GM15510 (cell line): Measurements from ENCODE around the gene DIO3.

Experiments used
- POLR2A ChIP-seq: IDR thresholded peaks from 3 replicates; pipeline ENCODE4 v1.6.1; 2011; ENCODE audit warnings: borderline replicate concordance; ENCODE audit not compliant: insufficient read length; ENCODE audit errors: extremely low read depth

DIO3 gene

GRCh38 chr14:101535232-101535631 lies 26.1 kb upstream of the DIO3 start:
- TF ChIP-seq POLR2A = no peak

DNA sequence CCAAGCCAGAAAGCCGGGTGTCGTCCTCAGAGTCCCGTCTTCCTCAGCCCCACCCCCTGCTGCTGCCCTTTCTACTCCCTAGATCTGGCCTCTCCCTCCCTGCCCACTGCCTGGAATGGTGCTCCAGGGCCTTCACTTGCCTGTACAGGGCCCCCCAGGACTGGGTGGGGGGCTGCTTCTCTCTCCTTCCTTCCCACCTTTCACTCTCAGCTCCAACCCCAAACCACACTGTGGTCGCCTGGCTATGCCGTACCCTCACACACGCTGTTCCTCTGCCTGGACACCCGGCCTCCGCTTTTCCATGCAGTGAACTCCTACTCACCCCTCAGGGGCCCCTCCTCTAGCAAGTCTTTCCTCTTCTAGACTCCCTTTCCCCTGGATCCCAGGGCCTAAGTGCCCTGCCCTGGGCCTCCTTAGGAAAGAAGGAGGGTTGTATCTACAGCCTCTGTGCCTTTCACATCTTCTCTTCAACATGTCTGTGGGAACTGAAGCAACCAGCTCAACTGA lies 25.5 kb upstream of the DIO3 start:
- no peak for TF ChIP-seq POLR2A

GRCh38 chr14:101537286-101537685 lies 24.0 kb upstream of the DIO3 start:
- no peak for TF ChIP-seq POLR2A

- no peak for TF ChIP-seq POLR2A
Measured at GRCh38 chr14:101538878-101539277, 22.4 kb upstream of the DIO3 start.

DNA sequence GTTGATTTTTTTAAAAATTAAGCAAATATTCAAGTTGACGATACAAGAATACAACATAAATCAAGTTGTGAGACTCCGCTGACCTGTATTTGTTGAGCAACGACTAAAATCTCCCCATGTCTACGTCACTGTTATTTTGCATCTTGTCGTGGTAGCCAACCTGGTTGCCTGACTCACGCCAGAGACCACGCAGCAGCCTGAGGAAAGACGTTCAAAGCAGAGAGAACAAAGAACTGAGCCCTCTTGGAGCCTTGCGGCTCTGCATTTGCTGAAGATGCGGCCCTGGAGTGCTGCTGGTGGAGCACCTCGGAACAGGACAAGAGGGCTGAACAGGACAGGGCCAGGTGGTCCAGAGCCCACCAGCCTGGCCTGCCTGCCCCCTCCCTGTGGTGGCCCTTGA lies 21.4 kb upstream of the DIO3 start:
- no peak for TF ChIP-seq POLR2A

DNA sequence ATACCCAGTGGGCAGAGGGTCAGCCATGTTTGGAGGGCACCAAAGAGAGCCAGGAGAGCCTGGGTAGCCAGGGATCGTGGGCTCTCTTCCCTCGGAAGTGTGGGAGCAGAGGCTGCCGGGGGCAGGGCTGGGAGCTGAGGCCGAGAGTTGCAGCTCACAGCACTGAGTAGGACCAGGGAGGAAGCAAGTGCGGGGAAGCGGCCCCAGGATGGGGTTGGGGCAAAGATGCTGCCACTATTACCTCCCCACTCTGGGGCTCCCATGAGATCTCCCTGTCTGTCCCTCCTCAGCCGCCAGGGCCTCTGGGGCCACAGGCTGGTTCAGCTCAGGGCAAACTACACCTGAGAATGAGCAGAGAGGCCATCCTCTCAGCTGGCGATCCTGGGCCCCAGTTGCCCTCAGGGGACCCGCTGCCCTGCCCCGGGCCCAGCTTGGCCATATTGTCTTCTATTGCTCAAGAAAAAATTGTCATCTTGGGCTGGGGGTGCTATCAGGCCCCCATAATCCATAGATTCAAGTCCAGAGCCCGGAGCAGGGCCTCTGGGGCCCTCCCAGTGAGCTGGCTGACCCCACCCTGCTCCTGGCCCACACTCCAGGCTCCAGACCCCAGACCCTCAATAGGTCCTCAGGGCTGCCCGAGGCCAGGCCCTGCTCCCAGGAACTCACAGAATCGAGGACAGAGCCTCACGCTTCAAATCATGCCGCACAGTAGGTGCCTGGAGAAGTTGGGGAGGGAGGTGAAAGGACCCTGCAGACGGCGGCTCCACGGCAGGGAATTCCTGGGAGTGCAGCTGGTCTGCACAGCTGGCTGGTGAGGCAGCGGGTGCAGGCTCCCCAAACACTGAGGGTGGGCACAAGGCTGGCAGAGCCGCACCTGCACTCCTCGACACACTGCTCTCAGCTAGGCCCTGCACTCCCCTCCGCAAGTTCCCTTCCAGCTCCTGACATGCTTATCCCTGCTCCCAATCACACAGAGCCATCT lies 20.5 kb upstream of the DIO3 start:
- TF ChIP-seq POLR2A = no peak

GRCh38 chr14:101542391-101542790 lies 18.9 kb upstream of the DIO3 start:
- TF ChIP-seq POLR2A = no peak

DNA sequence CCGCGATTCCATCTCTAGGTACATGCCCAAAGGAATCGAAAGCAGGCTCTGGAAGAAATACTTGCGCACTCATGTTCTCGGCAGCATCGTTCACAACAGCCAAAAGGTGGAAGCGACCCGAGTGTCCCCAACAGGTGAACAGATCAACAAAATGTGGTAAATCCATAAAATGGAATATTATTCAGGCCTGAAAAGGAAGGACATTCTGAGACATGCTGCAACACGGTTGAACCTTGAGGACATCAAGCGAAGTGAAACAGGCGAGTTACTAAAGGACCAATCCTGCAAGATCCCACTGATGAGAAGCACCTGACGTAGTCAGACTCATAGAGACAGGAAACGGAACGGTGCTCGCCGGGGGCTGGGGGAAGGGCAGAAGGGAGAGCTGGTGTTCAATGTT lies 17.5 kb upstream of the DIO3 start:
- TF ChIP-seq POLR2A = no peak

DNA sequence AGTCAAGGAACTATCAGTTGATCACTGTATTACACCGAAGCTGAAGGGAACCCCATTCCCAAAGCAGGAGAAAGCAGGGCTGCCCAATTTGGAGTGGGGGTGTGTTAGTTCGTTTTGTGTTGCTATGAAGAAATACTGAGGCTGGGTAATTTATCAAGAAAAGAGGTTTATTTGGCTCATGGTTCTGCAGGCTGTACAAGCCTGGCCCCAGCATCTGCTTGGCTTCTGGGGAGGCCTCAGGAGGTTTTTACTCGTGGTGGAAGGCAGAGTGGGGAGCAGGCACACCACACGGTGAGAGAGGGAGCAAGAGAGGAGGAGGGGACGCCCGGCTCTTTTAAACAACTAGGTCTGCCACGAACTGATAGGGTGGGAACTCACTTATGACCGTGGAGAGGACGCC lies 16.7 kb upstream of the DIO3 start:
- no peak for TF ChIP-seq POLR2A

DNA sequence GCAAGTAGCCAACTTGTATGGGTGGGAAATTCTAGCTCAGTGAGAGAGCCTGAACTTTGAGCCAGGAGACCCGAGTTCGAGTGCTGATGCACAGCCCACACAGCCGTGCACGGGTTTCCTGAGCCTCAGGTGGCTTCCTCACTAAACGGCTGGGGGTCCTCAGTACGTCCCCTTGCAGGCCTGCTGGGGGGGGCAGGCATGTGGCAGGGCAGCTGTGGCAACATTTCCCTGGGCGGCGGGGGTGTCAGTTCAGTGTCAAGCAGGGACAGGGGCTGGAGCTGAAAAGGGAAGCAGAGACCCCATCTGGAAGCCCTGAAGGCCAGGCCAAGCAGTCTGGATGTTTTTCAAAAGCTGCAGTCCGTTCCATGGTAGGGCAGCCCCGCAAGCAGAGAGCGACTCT lies 14.6 kb upstream of the DIO3 start:
- TF ChIP-seq POLR2A = no peak

- TF ChIP-seq POLR2A = no peak
Measured at GRCh38 chr14:101547107-101547738, 14.1 kb upstream of the DIO3 start.

GRCh38 chr14:101547961-101548669 lies 13.2 kb upstream of the DIO3 start:
- TF ChIP-seq POLR2A = no peak

DNA sequence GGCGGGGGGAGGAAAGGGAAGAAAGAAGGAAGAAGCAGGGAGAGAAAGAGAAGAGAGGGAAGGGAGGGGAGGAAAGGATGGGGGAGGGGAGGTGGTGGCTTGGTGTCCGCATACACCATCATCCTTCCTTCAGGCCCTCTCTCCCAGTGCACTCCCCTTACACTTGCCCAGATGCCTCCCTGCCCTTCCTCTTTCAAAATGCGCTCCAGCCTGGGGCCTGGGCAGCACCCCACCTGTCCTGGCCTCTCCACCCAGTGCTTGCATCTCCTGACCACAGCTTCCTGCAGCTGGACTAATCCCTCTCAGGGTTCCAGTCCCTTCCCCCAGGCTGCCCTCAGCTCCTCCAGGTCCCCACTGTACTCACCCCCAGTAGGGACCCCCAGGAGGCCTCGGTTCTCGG lies 12.6 kb upstream of the DIO3 start:
- no peak for TF ChIP-seq POLR2A

DNA sequence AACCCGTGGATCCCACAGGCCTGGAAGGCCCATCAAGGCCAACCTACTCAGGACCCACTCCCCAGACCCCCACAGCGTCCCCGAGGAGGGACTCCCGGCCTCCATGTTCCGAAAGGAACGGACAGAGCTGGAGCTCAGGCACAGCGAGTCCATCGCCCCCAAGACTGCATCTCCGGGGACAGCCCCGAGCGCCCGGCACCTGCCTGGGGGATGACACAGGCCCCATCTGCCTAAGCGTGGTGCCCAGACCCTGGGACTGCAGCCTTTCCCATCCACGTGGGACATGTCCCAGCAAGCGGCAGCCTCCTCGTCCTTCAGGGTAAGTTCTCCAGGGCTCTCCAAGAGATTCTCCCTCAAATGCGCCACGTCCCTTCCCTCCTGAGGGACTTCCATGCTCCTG lies 12.1 kb upstream of the DIO3 start:
- no peak for TF ChIP-seq POLR2A

DNA sequence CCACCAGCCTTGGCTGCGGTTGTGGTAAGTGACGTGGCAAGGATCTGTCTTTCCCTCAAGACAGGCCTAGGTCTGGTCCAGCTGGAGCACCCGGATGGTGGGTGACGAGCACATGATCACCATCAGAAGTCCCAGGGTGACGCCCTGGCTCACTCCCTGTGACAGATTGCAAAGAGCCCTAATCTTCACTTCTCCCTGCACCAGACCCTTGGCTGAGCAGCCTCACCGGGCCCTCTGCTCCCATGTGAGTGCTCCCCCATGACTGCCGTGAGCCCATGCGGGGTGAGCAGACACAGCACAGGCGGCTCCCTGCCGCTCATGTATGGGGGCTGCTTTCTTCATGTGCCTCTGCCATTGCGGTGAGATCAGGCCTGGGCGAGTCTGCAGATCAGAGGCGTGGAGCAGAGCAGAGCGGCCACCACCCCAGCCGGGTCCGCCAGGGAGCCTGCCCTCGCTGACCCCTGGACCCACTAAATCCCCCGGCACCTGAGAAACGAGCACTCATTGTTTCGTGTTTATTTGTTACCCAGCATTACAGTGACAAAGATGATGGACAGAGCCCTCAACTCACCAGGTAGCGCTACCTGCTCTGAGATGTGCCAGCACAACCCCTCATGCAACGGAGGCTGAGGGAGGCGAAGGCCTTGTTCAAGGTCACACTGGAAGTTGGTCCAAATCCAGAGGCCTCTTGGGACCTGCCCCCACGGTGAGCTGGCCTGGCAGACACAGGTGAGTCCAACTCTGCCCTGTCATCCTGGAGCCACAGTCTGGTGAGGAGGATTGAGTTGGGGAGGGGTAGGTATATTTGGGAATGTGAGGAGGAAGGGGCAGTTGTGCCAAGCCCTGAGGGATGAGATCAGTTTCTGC lies 9.3 kb upstream of the DIO3 start:
- TF ChIP-seq POLR2A = no peak

GRCh38 chr14:101552786-101553231 lies 8.5 kb upstream of the DIO3 start:
- no peak for TF ChIP-seq POLR2A
